A673 (cell line): ENCODE data around the gene ARHGAP22. TPM values are rescaled to one million over a fixed set of nuclear protein-coding genes. Genes with fewer than 3 reads are reported as not detected.

Experiments
- BruUV-seq: library from RNA; stranded (reverse); fragments of 400-500 nt; replicated peaks from 2 replicates; lab custom pipeline; 2021; lab: Mats Ljungman, UMichigan
- CTCF ChIA-PET: fragments of 300-600 bp; sonication (Branson Sonifier 250); formaldehyde crosslinking; loops from one replicate; lab custom pipeline; 2022; ENCODE audit warnings: antibody characterized with exemption; lab: Charles Lee
- POLR2A ChIA-PET: fragments of 300-600 bp; sonication (Branson Sonifier 250); formaldehyde crosslinking; loops from one replicate; lab custom pipeline; 2022; ENCODE audit warnings: antibody characterized with exemption; ENCODE audit not compliant: low non-redundant PET; lab: Charles Lee
- DNase-seq: peaks from one replicate; pipeline ENCODE4 v3.0.0-alpha.2; 2015; ENCODE audit warnings: low spot score
- H3K27ac ChIP-seq: fragments of 200-600 bp; sonication (generic); 2 replicates; pipeline ENCODE4 v1.5.1; 2016; ENCODE audit warnings: mixed run types, low read depth, mild to moderate bottlenecking, mixed read lengths, antibody characterized with exemption, low read length; ENCODE audit not compliant: poor library complexity, severe bottlenecking
- H3K27me3 ChIP-seq: fragments of 200-600 bp; sonication (generic); replicated peaks from 2 replicates; pipeline ENCODE4 v1.6.1; 2017; ENCODE audit warnings: mixed run types, low read depth, mild to moderate bottlenecking, mixed read lengths, antibody characterized with exemption, low read length; ENCODE audit not compliant: insufficient read depth, poor library complexity
- H3K36me3 ChIP-seq: fragments of 200-600 bp; sonication (generic); 2 replicates; pipeline ENCODE4 v1.6.1; 2016; ENCODE audit warnings: mixed run types, mild to moderate bottlenecking, mixed read lengths, antibody characterized with exemption, low read length; ENCODE audit not compliant: insufficient read depth, poor library complexity, severe bottlenecking
- H3K4me1 ChIP-seq: fragments of 200-600 bp; sonication (generic); 2 replicates; pipeline ENCODE4 v1.6.1; 2017; ENCODE audit warnings: mixed run types, mild to moderate bottlenecking, mixed read lengths, antibody characterized with exemption, low read length; ENCODE audit not compliant: insufficient read depth, poor library complexity, severe bottlenecking
- H3K4me3 ChIP-seq: fragments of 200-600 bp; sonication (generic); 2 replicates; pipeline ENCODE4 v1.5.1; 2016; ENCODE audit warnings: low read depth, mixed run types, mild to moderate bottlenecking, mixed read lengths, low read length; ENCODE audit not compliant: poor library complexity, severe bottlenecking
- H3K9me3 ChIP-seq: fragments of 200-600 bp; sonication (generic); 2 replicates; pipeline ENCODE4 v1.6.1; 2016; ENCODE audit warnings: mixed run types, low read depth, mild to moderate bottlenecking, mixed read lengths, antibody characterized with exemption, low read length; ENCODE audit not compliant: poor library complexity, severe bottlenecking
- EZH2 ChIP-seq: fragments of 200-600 bp; sonication (generic); IDR thresholded peaks from 2 replicates; pipeline ENCODE4 v1.6.1; 2017; ENCODE audit warnings: borderline replicate concordance, low read depth, mild to moderate bottlenecking, mixed read lengths, antibody characterized with exemption, low read length; ENCODE audit not compliant: poor library complexity, severe bottlenecking
- intact Hi-C: fragments of 100-400 bp; cut with micrococcal nuclease; formaldehyde crosslinking; loops from one replicate; pipeline ENCODE4 v1.10.0; 2022; ENCODE audit not compliant: unreplicated experiment
- total RNA-seq: library from RNA; stranded (reverse); gene quantifications from 2 replicates; pipeline ENCODE4 v1.2.3, GENCODE V29; 2021
- TF ChIP-seq, protein P1 (sequence below): fragments of 300-800, 200-600 bp; sonication (generic); conservative IDR thresholded peaks from 2 replicates; pipeline ENCODE4 v1.5.1; 2017; ENCODE audit warnings: low read depth, mild to moderate bottlenecking, antibody characterized with exemption, low read length, moderate library complexity, mixed read lengths

Gene ARHGAP22
- total RNA-seq, 1 experiment from 2014 or later: 0.47 TPM

DNA sequence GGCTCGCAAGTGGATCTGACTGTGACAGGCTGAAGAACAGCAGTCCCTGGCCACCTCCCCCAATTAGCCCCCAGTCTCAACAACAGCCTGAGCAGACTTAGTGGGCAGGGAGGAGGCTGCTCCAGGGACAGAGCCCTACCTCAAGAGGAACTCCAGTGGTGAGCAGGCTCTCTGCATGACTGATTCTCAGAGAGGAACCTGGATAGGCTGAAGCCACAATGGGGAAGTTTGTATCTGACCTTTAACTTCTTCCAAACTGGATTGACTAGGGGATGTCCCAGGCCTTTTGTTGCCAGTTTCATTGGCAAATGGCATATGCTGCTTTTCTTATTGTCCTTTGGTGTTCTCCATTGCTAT, 93.0 kb downstream of the ARHGAP22 start:
- CTCF ChIA-PET: no interaction called here
- BruUV-seq: no TSS peak
- intact Hi-C loops: no loop called here
- TF ChIP-seq, protein P1, sequence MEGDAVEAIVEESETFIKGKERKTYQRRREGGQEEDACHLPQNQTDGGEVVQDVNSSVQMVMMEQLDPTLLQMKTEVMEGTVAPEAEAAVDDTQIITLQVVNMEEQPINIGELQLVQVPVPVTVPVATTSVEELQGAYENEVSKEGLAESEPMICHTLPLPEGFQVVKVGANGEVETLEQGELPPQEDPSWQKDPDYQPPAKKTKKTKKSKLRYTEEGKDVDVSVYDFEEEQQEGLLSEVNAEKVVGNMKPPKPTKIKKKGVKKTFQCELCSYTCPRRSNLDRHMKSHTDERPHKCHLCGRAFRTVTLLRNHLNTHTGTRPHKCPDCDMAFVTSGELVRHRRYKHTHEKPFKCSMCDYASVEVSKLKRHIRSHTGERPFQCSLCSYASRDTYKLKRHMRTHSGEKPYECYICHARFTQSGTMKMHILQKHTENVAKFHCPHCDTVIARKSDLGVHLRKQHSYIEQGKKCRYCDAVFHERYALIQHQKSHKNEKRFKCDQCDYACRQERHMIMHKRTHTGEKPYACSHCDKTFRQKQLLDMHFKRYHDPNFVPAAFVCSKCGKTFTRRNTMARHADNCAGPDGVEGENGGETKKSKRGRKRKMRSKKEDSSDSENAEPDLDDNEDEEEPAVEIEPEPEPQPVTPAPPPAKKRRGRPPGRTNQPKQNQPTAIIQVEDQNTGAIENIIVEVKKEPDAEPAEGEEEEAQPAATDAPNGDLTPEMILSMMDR: no peak
- no peak for TF ChIP-seq EZH2
- POLR2A ChIA-PET: no interaction called here
- no peak overlapping the region for H3K27ac ChIP-seq
- H3K4me3 ChIP-seq: no peak overlapping the region
- DNase-seq: no peak
- no peaks in the 10 kb centered on the region for H3K36me3 ChIP-seq
- H3K27me3 ChIP-seq: no peaks in the 10 kb centered on the region
- peaks cover 8% of the 10 kb centered on the region for H3K9me3 ChIP-seq
- H3K4me1 ChIP-seq: no peaks in the 10 kb centered on the region

- no peaks in the 10 kb centered on the region for H3K27me3 ChIP-seq
- no peaks in the 10 kb centered on the region for H3K36me3 ChIP-seq
- ChIA-PET POLR2A (no interaction called here), CTCF (interaction anchor here (2.0 kb wide), 1 partner anchor 67 kb away, joined by 8 read pairs; no protein-coding TSS in a partner anchor)
- TF ChIP-seq EZH2: no peak
- TF ChIP-seq, protein P1: no peak
- no peaks in the 10 kb centered on the region for H3K4me1 ChIP-seq
- H3K27ac ChIP-seq: no peak overlapping the region
- no TSS peak for BruUV-seq
- peaks cover 8% of the 10 kb centered on the region for H3K9me3 ChIP-seq
- no peak overlapping the region for H3K4me3 ChIP-seq
- no peak for DNase-seq
- intact Hi-C loops: no loop called here
Measured at GRCh38 chr10:48511066-48511874, 93.6 kb downstream of the ARHGAP22 start.

DNA sequence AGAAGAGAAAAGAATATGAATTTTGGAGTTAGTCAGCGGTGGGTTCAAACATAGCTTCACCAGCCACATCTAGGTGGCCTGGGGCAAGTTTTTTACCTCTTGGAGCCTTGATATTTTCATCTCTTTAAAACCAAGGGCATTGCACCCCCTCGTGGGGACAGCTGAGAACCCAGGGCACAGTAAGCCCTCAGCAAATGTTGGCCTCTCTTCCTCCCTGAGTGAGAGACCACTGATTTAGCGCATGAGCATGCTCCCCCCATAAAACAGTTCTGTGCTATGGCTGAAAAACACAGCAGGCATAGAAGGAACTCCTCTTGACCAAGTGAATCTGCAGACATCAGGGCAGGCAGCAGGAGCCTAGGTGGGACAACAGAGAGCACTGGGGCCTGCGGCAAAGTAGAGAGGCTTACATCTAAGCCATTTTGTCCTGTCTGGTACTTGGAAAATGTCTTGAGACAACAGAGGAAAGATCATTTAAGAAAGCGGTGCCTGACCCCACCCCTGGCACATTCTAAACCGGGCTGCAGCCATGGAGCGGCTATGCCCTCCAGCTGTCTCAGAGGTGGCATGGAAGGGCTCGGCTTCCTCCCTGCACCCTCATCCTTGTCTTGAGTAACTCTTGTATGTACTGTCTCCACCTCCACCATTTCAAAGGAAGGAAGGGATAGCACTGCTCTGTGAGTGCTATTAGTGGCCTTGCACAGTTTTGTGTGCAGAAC, 94.7 kb downstream of the ARHGAP22 start:
- Histone ChIP-seq H3K4me1 (no peaks in the 10 kb centered on the region), H3K4me3 (no peak overlapping the region), H3K27ac (no peak overlapping the region), H3K27me3 (no peaks in the 10 kb centered on the region), H3K36me3 (no peaks in the 10 kb centered on the region), H3K9me3 (peaks cover 5% of the 10 kb centered on the region)
- CTCF ChIA-PET: interaction anchor here (2.0 kb wide), 1 partner anchor 66 kb away, joined by 8 read pairs; no protein-coding TSS in a partner anchor
- TF ChIP-seq, protein P1: peak; percentile 57
- no peak for TF ChIP-seq EZH2
- POLR2A ChIA-PET: no interaction called here
- peak; percentile 46 for DNase-seq
- intact Hi-C loops: no loop called here
- no TSS peak for BruUV-seq
